NCI-H526 treated with DMSO at 0.1 percent for 48 hours (cell line): ENCODE measurements around the gene METTL8.

Experiments used
- DNase-seq: peaks from one replicate; lab custom pipeline; 2025; lab: John Stamatoyannopoulos, UW

METTL8 gene

DNA sequence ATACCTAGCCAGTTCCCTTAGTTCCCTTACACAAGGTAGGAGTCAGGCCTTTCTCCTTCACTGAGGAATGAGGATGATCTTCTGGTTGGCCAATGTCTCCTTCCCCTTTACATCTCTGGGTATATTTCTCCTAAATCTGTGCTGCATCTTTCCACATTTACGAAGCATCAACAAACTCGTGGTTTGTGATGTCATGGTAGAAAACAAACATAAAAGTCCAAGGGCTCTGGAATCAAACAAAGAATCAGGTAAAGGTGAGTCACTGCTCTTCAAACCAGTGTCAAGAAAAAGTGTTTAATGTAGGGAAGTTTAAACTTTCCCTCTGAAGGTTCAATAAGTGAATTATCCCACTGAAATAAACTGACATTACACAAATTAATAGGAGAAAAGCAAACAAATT, 122.9 kb downstream of the METTL8 start:
- DNase-seq = no peak

DNA sequence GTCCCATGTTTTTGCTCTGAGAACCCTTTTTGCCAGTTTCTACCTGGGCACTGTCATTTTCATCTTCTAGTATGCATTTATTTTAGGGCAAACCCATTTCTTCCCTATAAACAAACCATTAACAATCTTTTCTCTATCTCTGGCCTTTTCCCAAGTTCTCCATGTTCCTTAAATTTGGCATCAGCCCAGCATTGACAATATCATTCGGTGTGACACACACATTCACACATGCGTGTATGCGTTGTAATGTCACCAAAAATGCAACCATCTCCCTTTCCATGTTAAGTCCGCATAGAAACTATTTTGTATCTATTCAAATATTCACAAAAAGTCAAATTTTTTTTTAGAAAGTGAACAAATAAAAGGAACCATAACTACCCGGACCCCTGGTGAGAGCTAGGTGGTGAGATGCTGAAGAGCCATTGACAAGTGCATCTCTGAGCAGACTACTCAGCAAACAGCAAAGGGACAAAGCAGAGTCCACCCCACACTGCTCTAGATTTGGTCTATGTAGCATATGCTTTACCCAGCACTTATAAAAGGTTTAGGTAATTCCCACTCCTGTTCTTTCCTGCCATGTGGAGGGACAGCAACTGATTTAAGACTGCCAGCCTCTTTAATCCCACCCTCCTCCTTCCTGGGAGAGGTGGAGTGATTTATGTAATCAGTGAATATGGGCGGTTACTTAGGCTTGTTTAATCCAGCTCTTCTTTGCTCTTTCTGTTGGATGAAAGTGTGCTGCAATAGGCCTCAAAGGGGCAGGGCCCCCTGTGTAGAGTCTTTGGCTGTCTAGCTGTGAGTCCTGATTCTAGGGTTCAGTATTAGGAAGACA, 124.1 kb downstream of the METTL8 start:
- DNase-seq = no peak

- no peak for DNase-seq
Observed at GRCh38 chr2:171308280-171309054, 125.3 kb downstream of the METTL8 start.

GRCh38 chr2:171307560-171307959, 126.2 kb downstream of the METTL8 start:
- DNase-seq = no peak

GRCh38 chr2:171297956-171298355, 135.8 kb downstream of the METTL8 start:
- DNase-seq = no peak

DNA sequence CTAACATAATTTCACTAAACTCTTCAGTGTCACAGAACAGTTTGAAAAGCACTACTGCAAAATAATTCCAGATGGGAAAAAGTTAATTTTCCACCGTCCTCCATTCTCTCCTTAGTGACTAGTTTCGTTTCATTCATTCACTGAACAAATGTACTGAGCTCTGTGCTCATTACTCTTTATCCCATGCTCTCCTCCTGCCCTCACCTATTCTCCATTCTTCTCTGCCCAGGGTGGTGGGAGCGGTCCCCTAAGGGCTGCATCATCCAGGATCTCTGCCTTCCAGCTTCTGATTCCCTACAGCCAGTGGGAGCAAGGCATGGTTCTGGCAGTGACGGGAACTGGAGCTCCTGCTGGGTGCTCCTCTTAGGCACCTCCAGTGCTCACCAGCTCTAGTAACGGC, 139.2 kb downstream of the METTL8 start:
- no peak for DNase-seq

- DNase-seq = no peak
Observed at GRCh38 chr2:171293661-171294060, 140.1 kb downstream of the METTL8 start.

DNA sequence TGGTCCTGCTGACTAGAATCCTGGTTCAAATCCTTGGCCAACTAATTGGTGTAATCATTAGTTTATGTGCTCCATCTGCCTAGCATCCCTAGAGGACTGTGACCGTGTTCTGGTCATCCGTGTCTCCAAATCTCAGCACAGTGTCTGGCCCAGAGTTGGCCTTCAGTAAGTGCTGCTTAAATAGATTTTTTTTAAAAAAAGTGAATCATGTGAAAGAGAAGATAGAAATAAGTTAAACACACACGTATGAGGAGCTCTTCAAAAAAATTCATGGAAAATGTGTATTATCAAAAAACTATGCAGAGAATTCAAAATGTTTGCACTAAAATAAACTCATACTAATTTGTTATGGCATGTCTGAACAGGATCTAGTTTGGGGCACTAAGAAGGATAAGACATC, 143.8 kb downstream of the METTL8 start:
- no peak for DNase-seq

GRCh38 chr2:171289316-171289715, 144.5 kb downstream of the METTL8 start:
- no peak for DNase-seq

GRCh38 chr2:171287611-171288010, 146.2 kb downstream of the METTL8 start:
- DNase-seq = no peak

DNA sequence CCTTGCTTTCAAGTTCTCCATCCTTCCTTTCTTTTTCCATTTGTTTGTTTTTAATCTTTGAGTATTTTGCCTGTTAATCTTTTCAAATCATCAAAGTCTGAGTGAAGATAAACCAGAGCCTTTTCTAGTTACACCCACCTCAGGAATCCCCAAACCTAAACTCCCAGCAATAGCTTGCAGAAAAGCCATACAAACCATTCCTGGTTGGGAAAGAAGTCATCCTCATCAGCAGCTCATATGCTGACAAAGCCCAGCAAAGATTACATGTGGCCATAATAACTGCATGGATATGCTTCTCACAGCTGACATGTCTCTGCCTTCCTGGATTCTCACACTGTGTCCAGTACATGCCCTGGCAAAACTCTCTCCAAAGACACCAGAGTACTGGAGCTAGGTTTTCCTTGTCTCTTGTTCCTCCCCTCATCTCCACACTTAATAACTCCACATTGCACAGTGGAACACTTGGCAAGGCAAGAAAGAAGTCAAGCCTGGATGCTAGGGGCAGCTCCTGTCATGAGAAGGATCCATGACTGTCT, 146.7 kb downstream of the METTL8 start:
- no peak for DNase-seq

DNA sequence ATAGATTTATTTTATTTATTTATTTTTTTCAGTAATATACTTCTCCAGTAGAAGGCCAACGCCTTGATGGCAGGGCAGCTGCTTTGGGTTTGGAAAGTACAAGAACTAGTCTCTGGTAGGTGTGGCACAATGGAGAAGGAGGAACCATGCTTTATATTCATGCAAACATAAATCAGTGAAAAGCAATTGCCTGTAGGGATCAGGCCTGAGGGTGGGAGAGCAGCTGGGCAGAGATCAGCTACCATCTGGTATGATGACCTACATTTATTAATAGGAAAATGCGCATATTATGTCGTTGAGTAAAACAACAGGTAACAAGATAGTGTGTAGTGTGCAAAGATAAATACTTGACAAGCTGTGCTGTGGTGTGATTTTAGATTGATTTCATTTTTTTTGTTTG, 152.7 kb downstream of the METTL8 start:
- DNase-seq = no peak

DNA sequence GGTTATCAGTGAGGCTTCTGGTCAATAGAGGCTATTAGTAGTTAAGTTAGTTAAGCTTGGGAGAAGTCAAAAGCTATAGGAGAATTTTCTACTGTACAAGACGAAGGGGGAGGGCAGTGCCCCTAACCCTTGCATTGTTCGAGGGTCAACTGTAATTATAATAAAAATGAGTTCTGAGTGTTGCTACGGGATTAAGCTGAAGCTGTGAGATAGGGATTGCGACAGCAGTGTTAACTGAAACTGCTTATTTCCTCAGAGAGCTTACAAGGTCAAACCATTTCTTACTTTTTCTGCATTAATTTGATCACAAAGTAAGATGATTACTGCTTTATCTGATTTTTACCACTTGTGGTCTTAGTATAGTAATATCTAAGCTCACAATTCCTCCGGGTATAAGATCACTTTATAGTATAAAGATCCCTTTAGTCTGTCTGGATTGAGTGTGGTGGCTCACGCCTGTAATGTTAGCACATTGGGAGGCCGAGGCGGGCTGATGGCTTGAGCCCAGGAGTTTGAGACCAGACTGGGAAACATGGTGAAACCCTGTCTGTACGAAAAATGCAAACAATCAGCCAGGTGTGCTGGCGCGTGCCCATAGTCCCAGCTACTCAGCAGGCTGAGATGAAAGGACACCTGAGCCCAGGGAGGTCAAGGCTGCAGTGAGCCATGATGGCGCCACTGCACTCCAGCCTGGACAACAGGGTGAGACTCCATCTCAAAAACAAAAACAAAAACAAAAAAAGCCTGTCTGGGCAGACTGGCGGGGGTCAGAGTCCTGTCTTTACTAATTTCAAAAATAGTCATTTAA, 153.6 kb downstream of the METTL8 start:
- DNase-seq = no peak

DNA sequence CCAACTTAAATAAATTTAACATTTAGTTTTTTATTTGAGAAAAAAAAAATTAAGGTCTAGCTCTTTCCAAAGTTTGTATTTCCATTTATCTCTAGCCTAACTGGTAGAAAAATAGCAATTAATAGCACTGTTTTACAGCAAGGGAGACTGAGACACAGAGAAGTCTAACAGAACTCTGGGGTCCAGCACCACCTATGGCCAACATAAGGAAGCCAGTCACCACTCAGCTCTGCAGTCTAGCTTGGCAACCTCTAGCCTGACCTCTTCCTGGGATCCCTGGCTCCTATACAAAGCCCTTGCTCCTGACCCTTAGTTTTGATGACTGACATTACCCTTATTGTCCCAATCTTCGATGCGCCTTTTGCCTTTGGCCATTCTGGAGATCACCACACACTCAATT, 159.0 kb downstream of the METTL8 start:
- no peak for DNase-seq

DNA sequence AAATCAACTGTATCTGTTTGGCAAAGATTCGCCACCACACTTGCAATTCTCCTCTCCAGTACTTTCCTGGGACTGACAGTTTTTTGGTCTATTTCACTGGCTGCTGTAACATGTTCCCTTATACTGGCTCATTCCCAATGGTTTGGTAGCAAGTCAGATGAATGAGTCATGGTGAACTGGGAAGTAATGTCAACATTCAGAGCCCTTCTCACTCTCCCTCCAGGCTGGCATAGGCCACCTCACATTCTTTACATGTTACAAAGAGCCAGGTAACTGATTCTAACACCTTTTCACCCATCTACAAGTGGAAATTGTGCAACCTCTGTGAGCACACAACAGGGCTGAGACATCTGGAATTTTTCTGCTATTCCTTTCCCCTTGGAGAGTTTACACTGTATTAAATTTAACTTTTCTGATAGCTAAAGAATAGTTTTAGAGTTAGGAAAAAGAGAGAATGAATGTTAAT, 161.8 kb downstream of the METTL8 start:
- no peak for DNase-seq

- no peak for DNase-seq
Observed at GRCh38 chr2:171271386-171271785, 162.4 kb downstream of the METTL8 start.

DNA sequence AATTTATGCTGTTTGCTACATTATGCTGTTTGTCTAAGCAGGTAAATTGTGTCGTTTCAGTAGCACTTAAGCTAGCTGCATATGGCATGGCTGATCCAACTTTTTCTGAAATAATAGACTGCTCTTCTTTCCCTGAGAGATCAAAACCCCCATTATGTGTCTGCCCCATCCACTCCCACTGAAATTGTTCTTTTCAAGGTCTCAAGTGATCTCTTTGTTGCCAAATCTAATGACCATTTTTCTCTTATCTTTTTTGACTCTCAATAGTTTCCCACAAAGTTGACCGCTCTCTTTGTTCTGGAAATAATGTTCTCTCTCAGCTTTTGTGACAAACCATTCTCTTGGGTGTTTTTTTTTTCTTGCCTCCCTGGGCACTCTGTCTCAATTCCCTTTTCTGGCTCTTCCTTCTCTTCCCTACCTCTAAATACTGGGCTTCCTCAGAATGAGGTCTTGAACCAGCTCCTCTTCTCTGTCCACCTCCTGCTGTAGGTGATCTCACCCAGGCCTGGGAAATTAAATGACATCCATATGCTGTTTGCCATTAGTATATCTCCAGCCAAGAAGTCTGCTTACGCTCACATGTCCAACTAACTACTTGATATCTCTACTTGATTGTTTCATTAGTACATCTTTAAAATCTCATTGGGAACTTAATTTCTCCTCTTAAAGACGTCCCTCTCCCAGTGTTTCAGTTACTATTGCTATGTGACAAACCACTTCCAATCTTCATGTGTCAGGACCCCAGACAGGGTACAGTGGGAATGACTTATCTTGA, 165.7 kb downstream of the METTL8 start:
- no peak for DNase-seq
